Cerebellar cortex (tissue), 1 donor: Measurements from ENCODE around the gene TCTA.

ENCODE experiments used
- DNase-seq: peaks from one replicate; pipeline ENCODE4 v3.0.0-alpha.2; 2015; ENCODE audit warnings: low spot score

Gene TCTA

DNA sequence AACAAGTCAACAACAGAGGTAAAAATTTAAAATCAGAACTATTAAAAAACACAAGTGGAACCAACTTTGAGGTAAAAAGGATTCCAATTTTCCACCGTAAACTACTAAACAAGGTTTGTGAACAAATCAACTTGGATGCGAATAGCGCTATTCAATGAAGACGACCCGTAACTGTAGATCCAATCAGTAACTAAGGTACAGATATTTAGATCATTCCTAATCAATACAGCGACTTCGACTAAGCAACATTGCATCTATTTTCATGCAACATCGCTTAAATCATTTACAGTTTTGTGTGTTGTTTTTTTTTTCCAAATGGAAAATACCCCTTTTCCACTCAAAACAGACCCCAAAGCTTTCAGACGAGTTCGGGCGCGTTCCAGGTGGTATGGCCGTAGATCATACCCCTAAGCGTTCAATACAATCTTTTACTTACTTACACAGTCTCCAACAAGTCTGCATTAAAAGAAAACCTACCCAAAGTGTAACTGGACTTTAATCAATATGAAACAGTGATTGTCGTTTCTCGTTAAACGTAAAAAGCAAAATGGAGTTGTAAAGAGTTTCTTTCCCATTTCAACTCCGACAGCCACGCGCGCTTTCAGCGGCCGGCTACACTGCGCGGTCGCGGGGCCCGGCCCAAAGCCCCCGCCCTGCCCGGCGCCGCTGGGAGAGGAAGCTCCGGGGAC is 1.2 kb upstream of the TCTA start:
- DNase-seq = no peak

- no peak for DNase-seq
These were observed 672 bp upstream of the TCTA start for GRCh38 chr3:49411535-49411967.

DNA sequence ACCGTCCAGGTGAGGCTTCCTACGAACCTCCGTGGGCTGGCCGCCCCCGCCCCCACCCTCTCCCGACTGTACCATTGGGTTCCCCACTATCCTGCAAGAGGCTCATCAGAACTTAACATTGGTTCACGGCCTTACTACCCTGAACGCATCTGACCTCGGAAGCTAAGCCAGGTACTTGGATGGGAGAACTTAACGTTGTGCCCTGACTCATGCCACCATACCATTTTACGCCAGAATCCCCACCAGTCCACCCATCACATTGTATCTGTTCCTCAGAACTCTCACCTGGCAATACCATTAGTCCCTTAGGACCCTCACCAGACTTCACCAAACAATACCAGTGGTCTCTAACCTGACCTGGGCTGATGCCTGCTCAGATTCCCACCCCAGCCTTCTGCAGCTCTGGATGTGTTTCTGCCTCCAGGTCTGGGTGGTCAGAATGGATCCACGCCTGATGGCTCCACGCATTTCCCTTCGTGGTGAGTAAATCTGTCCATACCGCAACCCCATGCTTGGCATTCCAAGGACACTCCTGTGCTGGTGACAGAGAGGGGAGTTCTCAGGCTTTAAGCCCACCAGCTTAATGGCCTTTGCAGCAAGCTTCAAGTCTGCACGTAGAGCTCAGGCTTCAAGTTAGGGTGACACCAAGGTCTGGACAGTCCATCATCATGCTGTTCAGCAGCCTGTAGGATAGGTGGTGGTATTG is 562 bp downstream of the TCTA start:
- no peak for DNase-seq

DNA sequence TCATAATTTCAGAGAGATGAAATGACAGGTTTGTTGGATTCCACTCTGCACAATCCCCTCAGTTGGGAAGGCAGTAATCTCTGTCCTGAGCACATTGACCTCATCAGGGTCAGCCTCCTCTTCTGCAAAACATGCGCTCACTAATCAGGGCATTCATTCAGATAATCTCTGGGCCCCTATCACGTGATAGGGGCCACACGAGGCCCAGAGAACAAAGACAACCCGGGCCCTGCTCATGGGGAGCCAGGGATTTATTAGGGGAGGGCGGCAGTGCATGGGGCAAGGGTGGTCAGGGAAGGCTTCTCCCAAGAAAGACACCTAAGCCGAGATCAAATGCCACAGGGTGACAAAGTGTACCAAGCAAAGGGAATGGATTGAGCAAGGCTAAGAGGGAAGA is 1.1 kb downstream of the TCTA start:
- DNase-seq = no peak

- no peak for DNase-seq
These were observed 2.5 kb downstream of the TCTA start for GRCh38 chr3:49414753-49415152.

GRCh38 chr3:49415931-49416601 is 3.8 kb downstream of the TCTA start:
- DNase-seq = no peak

GRCh38 chr3:49416867-49417266 is 4.6 kb downstream of the TCTA start:
- no peak for DNase-seq

- DNase-seq = no peak
These were observed 5.4 kb downstream of the TCTA start for GRCh38 chr3:49417516-49418120.

- no peak for DNase-seq
These were observed 9.7 kb downstream of the TCTA start for GRCh38 chr3:49421890-49422378.

DNA sequence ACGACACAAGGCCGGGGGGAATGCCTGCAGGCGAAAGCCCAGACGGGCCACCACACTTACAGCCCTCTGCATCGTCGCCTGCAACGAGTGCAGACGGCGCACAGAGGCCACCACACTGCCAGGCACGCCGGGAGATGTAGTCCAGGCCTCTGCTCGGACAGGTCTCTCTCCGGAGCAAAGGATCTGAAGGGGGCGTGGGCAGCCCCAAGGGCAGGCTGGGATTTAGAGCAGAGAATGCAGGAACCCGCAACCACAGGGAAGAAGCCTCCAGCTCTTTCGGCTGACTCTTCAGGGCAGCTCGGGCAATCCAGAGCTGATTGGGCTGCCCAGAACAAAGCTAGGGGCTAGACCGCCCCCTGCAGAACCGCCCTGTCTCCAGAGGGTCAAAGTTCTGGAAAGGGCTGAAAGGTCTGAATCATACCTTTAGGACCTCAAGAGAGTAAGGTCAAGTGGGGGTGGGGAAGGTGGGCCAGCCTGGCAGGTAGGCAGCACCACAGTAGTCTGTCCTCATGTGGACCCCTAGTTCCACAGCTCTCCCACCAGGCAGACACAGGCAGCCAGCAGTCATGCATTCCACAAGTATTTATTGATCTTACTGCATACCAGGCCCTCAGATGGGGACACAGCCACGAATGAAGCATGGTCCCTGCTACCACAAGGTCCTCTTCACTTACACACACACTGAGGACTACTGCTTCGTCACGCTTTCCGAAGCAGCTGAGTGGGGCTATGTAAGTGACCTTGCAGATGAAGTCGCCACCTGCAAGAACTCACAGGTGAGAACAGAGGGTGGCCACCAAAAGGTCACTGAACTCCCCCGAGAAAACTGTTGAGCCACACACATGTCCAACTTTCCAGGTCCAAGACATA is 10.4 kb downstream of the TCTA start, which contains the start of gene AMT:
Gene AMT (minus strand): TSS at position 95 of the 870 bp plus-strand sequence. CDS start 23 bp downstream, at position 72.
- DNase-seq = peak; percentile 76

GRCh38 chr3:49424816-49425215 is 12.6 kb downstream of the TCTA start:
- no peak for DNase-seq

- no peak for DNase-seq
These were observed 15.4 kb downstream of the TCTA start for GRCh38 chr3:49427586-49427985.

DNA sequence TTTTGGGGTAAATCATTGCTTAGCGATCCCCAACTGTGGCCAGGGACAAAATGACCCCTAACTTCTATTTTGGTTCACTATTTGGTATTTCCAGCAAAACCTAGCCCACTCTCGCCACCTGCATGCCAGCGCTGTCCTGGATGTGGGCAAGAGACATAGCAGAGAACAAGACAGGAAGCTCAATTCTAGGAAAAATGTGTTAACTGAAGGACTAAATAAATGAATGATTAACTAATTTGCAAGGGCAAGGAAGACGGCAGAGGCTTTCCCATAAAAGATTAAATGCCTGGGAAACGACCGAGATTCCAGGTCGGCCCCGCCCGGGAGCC is 16.5 kb downstream of the TCTA start:
- DNase-seq = no peak

DNA sequence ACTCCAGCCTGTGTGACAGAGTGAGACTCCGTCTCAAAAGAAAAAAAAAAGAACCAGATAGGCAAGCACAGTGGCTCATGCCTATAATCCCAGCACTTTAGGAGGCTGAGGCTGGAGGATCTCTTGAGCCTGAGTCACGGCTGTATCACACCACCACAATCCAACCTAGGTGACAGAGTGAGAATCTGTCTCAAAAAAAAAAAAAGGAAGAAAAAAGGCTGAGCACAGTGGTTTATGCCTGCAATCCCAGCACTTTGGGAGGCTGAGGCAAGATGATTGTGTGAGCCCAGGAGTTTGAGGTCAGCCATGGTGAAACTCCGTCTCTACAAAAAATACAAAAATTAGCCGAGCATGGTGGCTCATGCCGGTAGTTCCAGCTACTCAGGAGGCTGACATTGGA is 22.5 kb downstream of the TCTA start:
- DNase-seq = no peak

DNA sequence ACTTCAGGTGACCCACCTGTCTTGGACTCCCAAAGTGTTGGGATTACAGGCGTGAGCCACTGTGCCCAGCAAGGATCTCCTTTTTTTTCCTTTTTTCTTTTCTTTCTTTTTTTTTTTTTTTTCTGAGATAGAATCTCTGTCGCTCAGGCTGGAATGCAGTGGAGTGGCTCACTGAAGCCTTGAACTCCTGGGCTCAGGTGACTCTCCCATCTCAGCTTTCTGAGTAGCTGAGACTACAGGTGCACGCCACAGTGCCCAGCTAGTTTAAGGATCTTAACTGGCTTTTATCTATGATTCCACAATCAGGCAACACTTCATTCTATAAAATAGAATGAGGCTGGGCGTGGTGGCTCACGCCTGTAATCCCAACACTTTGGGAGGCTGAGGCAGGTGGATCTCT is 33.2 kb downstream of the TCTA start:
- no peak for DNase-seq

DNA sequence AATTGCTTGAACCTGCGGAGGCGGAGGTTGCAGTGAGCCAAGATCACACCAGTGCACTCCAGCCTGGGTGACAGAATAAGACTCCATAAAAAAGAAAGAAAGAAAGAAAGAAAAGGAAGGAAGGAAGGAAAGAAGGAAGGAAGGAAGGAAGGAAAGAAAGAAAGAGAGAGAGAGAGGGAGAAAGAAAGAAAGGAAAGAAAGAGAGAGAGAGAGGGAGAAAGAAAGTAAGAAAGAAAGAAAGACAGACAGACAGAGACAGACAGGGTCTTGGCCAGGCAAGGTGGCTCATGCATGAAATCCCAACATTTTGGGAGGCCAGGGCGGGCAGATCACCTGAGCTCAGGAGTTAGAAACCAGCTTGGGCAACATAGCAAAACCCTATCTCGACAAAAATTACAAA is 41.4 kb downstream of the TCTA start:
- DNase-seq = no peak

DNA sequence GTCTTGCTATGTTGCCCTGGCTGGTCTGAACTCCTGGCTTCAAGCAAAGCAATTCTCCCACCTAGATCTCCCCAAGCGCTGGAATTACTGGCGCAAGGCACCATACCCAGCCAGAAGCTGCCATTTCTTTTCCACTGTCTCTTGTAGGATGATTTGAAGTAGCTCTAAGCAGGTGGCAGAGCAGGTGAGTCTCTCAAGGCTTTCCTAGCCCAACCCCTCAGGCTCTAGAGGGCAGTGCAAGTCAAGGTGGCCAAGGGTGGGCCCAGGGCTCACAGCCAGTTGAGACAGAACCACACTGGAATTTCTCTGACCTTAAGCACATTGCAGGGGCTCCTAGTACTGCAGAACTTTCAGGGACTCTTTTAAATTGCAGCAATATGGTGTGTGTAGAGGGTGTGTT is 42.2 kb downstream of the TCTA start:
- DNase-seq = peak; percentile 71

DNA sequence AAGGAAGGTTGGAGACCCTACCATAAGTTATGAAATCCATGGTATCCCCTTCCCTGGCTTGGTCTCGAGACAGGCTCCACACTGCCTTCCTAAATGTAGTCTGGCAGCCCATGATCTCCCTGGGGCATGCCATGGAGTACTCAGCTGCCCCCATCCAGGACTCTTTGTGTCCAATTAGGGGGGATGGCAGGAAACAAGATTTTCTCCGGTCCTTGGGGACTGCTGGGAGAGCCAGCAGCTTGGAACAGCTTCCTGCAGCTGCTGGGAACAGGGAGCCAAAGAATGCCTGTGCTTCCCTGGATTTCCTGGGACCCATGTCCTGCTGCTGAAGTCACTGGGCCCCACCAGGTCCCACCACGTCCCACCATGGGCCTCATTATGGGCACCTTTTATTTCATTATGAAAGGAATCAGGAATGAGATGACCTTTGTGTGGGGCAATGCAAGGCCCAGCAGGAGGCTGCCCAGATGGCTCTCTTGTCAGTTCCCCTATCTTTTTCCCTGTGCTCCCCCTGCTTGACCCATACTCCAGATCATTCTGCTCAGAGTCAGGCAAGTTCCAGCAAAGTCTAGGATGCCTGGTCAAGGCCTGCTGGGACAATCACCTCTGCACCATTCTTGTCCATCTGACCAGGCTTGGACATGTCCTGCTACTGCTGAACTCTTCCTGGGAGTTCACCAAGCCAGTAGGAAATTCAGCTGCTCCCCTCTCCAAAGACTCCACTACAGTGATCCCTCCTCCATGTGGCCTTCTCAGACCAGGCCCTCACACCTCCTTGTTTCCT is 42.9 kb downstream of the TCTA start:
- DNase-seq = peak; percentile 17

GRCh38 chr3:49456466-49456865 is 44.2 kb downstream of the TCTA start:
- no peak for DNase-seq

DNA sequence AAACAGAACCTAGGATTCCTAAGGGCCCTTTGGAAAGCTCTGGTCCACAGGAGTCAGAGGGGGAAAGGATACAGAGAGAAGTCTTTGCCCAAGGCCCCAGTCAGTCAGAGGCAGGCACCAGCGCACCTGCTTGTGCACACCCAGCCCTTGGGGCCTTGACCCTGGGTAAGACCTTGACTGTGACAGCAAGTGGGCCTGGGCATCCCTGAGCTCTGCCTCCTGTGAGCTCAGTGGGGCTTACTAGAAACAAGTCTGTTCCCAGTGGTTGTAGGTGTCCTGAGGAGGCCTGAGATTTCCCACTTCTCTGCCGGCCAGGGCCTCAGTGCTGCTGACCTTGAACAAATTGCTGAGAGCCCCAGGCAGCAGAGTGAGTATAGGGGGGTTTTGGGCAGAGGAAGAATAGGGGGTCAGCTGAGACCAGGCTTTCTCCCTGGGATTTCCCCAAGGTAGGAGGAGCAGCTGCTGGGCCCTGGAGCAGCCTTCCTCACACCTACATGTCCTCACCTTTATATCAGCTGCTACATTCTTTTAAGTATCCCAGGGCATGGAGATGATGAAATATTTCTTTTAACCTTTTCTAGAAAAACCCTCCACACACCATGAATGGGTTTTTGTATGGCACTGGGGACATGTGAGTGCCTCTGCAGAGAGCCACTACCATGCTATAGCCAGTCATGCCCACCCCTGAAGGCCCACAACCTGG is 48.1 kb downstream of the TCTA start:
- peak; percentile 17 for DNase-seq
